ENCODE measurements around the gene ASIC4. TPM values are rescaled to one million over a fixed set of nuclear protein-coding genes. Genes with fewer than 3 reads are reported as not detected.

The ASIC4 gene
- total and polyA plus RNA-seq, 2 of the 4 experiments (the other 2 are of a cell fraction): 0.10 TPM; not detected in 1

- dilution Hi-C loops (cut with HindIII; ENCODE audit: low sequenced_read_pairs, unreplicated experiment): no loop called here
- H4K8ac ChIP-seq (ENCODE audit: low read depth in 2 of 2, low read length in 2 of 2): no peak overlapping the region
- no peak overlapping the region for H3K18ac ChIP-seq (ENCODE audit: low read depth, low read length)
- ATAC-seq (ENCODE audit: low read depth) (no peak), DNase-seq (no peak)
- TF ChIP-seq CTCF (conservative IDR thresholded peaks at IDR 0.05; ENCODE audit: low read depth, low read length): 0 out of 2 replicates have a peak, but pooled peaks have one; percentile 20
- TF ChIP-seq USF2 (IDR thresholded peaks at IDR 0.05; ENCODE audit: low read depth, low read length): no peak
- H3K9me1 ChIP-seq (ENCODE audit: insufficient read depth, low read length): no peaks in the 10 kb centered on the region
- in situ Hi-C loops (cut with MboI; ENCODE audit: low sequenced_read_pairs): no loop called here
- peaks cover 32% of the 10 kb centered on the region; the same call in 1 of the 2 replicates for H3K36me3 ChIP-seq (ENCODE audit: control insufficient read depth, insufficient read depth, low read length)
- no peak overlapping the region for H3K56ac ChIP-seq (ENCODE audit: extremely low read depth, insufficient read depth, low read length)
- H4K20me1 ChIP-seq (ENCODE audit: insufficient read depth, low read length): no peaks in the 10 kb centered on the region
- H2AK5ac ChIP-seq (ENCODE audit: low read depth, low read length): no peak overlapping the region
- TSS peak; percentile 15 for BruUV-seq (replicated peaks)
- no peak overlapping the region for H4K5ac ChIP-seq (ENCODE audit: low read depth, low read length)
- H3K79me1 ChIP-seq (ENCODE audit: low read depth in 1 of 2, low read length in 2 of 2): no peaks in the 10 kb centered on the region
- H3K9me3 ChIP-seq (ENCODE audit: control insufficient read depth, insufficient read depth, low read length): no peaks in the 10 kb centered on the region
- no peak overlapping the region for H2BK15ac ChIP-seq (ENCODE audit: low read depth, low read length)
- H2AFZ ChIP-seq (replicated peaks; ENCODE audit: low read length, poor library complexity): no peak overlapping the region
- no peak overlapping the region for H3K4me3 ChIP-seq (ENCODE audit: insufficient read depth, low read depth, low read length)
- no peak overlapping the region for H3K4me2 ChIP-seq (ENCODE audit: low read depth, low read length)
- WGBS, 2 experiments (ENCODE audit: extremely low coverage in 2 of 2, insufficient read length in 1 of 2): 92% methylated on average over 14 of the region's 23 CpGs; no CpG with 5 or more reads in 1 of the 2 experiments
- H3K27ac ChIP-seq (ENCODE audit: insufficient read depth, low read length): no peak overlapping the region
- H4K91ac ChIP-seq (ENCODE audit: insufficient read depth, low read depth, low read length): no peak overlapping the region
- H3K9ac ChIP-seq (ENCODE audit: low read depth, low read length): no peak overlapping the region
- intact Hi-C loops (cut with micrococcal nuclease): no loop called here
- no peak overlapping the region for H2BK120ac ChIP-seq (ENCODE audit: low read depth, low read length)
- no peak overlapping the region for H3K14ac ChIP-seq (replicated peaks; ENCODE audit: low read depth, low read length)
- no peak overlapping the region for H2BK5ac ChIP-seq (ENCODE audit: low read depth, low read length, poor library complexity, severe bottlenecking)
- no peak overlapping the region for H3K4ac ChIP-seq (ENCODE audit: low read depth, low read length)
- ChIA-PET POLR2A (ENCODE audit: unreplicated experiment) (no interaction called here), CTCF (no interaction called here)
- no peak overlapping the region for H2AK9ac ChIP-seq (replicated peaks; ENCODE audit: low read depth, low read length, poor library complexity)
- no peaks in the 10 kb centered on the region for H3K27me3 ChIP-seq (ENCODE audit: control insufficient read depth, insufficient read depth, low read length)
- H3K4me1 ChIP-seq (ENCODE audit: control insufficient read depth, insufficient read depth, low read length): no peaks in the 10 kb centered on the region
- H2BK20ac ChIP-seq (ENCODE audit: low read depth, low read length): no peak overlapping the region
- no peak overlapping the region for H3K23ac ChIP-seq (ENCODE audit: low read depth, low read length)
Observed at GRCh38 chr2:219490186-219490585, 24.1 kb upstream of the ASIC4 start.
